Measurements from ENCODE around the gene C5orf52. TPM values are rescaled to one million over a fixed set of nuclear protein-coding genes. Genes with fewer than 3 reads are reported as not detected.

C5orf52 gene
- total and polyA plus RNA-seq, 4 donors: not detected

GRCh38 chr5:157677931-157678330 lies 6.6 kb downstream of the C5orf52 start:
- 64% methylated on average over 3 of the region's 3 CpGs for WGBS
- TF ChIP-seq RAD21 (IDR thresholded peaks at IDR 0.05): no peak
- TF ChIP-seq NR2F2 (IDR thresholded peaks at IDR 0.05): no peak
- no peak for TF ChIP-seq RXRA (IDR thresholded peaks at IDR 0.05)
- no peak for TF ChIP-seq CTCF (IDR thresholded peaks at IDR 0.05; ENCODE audit: low read depth, low read length, missing input control)
- TF ChIP-seq YY1 (IDR thresholded peaks at IDR 0.05): no peak
- Histone ChIP-seq H3K9me3 (ENCODE audit: control insufficient read depth in 4 of 4, low read length in 3 of 4) (no peaks in the 10 kb centered on the region), H3K27ac (ENCODE audit: low read depth in 1 of 2, low read length in 2 of 2) (no peak overlapping the region), H3K9ac (ENCODE audit: low read depth in 1 of 2, low read length in 2 of 2) (no peak overlapping the region), H3K4me3 (ENCODE audit: low read depth in 1 of 3, low read length in 3 of 3) (no peak overlapping the region), H3K36me3 (ENCODE audit: control insufficient read depth in 4 of 4, insufficient read depth in 3 of 4, low read depth in 1 of 4, low read length in 3 of 4) (no peaks in the 10 kb centered on the region), H3K4me1 (ENCODE audit: control insufficient read depth in 4 of 4, insufficient read depth in 4 of 4, low read length in 3 of 4) (no peaks in the 10 kb centered on the region), H3K27me3 (ENCODE audit: control insufficient read depth in 4 of 4, insufficient read depth in 4 of 4, low read length in 3 of 4) (no peaks in the 10 kb centered on the region)
- DNase-seq (ENCODE audit: low spot score): no peak

GRCh38 chr5:157679801-157680200 lies 8.5 kb downstream of the C5orf52 start:
- no peaks in the 10 kb centered on the region for H3K27me3 ChIP-seq (ENCODE audit: control insufficient read depth in 4 of 4, insufficient read depth in 4 of 4, low read length in 3 of 4)
- 95% methylated on average over 9 of the region's 9 CpGs for WGBS

More at GRCh38 chr5:157679801-157680200, 8.5 kb downstream of the C5orf52 start:
- Histone ChIP-seq H3K36me3 (ENCODE audit: control insufficient read depth in 4 of 4, insufficient read depth in 3 of 4, low read depth in 1 of 4, low read length in 3 of 4) (no peaks in the 10 kb centered on the region), H3K9ac (ENCODE audit: low read depth in 1 of 2, low read length in 2 of 2) (no peak overlapping the region), H3K4me1 (ENCODE audit: control insufficient read depth in 4 of 4, insufficient read depth in 4 of 4, low read length in 3 of 4) (no peaks in the 10 kb centered on the region), H3K4me3 (ENCODE audit: low read depth in 1 of 3, low read length in 3 of 3) (no peak overlapping the region), H3K27ac (ENCODE audit: low read depth in 1 of 2, low read length in 2 of 2) (no peak overlapping the region), H3K9me3 (ENCODE audit: control insufficient read depth in 4 of 4, low read length in 3 of 4) (no peaks in the 10 kb centered on the region)
- DNase-seq (ENCODE audit: low spot score): no peak
- TF ChIP-seq HNF4G (IDR thresholded peaks at IDR 0.05) (no peak), TAF1 (conservative IDR thresholded peaks at IDR 0.05) (no peak), MAX (IDR thresholded peaks at IDR 0.05) (no peak), CTCF (IDR thresholded peaks at IDR 0.05; ENCODE audit: low read depth, low read length, missing input control) (no peak), REST (IDR thresholded peaks at IDR 0.05) (no peak), FOXA2 (IDR thresholded peaks at IDR 0.05) (no peak), HNF4A (conservative IDR thresholded peaks at IDR 0.05) (no peak), ATF3 (IDR thresholded peaks at IDR 0.05) (no peak), SP1 (IDR thresholded peaks at IDR 0.05) (no peak), RAD21 (IDR thresholded peaks at IDR 0.05) (no peak), EGR1 (IDR thresholded peaks at IDR 0.05; ENCODE audit: low read depth in 2 of 2) (no peak), ZBTB33 (IDR thresholded peaks at IDR 0.05) (no peak), YY1 (IDR thresholded peaks at IDR 0.05) (no peak)

All from liver (tissue), 9 donors.